Activated CD4-positive, alpha-beta T cell treated with anti-CD3 and anti-CD28 coated beads, Interleukin-2, amount 10 ng/mL, durations not matched to agents 7 days and 5 days (primary cell): ENCODE results near the gene KLHL9. TPM values are rescaled to one million over a fixed set of nuclear protein-coding genes. Genes with fewer than 3 reads are reported as not detected.

Experiments used
- total RNA-seq, 2 experiments: library from RNA; stranded (reverse); gene quantifications; one replicate each; pipeline ENCODE4 v1.2.3, GENCODE V29; 2021

The KLHL9 gene
- total RNA-seq, 2 experiments from 2014 or later = 20.9 to 21.8 TPM

Other genes starting within 250 kb of the KLHL9 start
- not detected for gene IFNW1, start 193.6 kb downstream of the KLHL9 start, total RNA-seq
- not detected for gene IFNA21, start 168.7 kb downstream of the KLHL9 start, total RNA-seq
- not detected for gene IFNA4, start 147.8 kb downstream of the KLHL9 start, total RNA-seq
- gene IFNA7, start 133.2 kb downstream of the KLHL9 start, total RNA-seq = not detected
- not detected for gene IFNA10, start 128.3 kb downstream of the KLHL9 start, total RNA-seq
- not detected for gene IFNA16, start 118.1 kb downstream of the KLHL9 start, total RNA-seq
- not detected for gene IFNA17, start 107.2 kb downstream of the KLHL9 start, total RNA-seq
- not detected for gene IFNA14, start 95.4 kb downstream of the KLHL9 start, total RNA-seq
- not detected for gene IFNA5, start 30.1 kb downstream of the KLHL9 start, total RNA-seq
- not detected for gene IFNA6, start 15.5 kb upstream of the KLHL9 start, total RNA-seq
- gene IFNA13, start 32.7 kb upstream of the KLHL9 start, total RNA-seq = not detected
- not detected for gene IFNA2, start 50.0 kb upstream of the KLHL9 start, total RNA-seq
- gene IFNA8, start 73.7 kb upstream of the KLHL9 start, total RNA-seq = not detected
- not detected for gene IFNA1, start 105.0 kb upstream of the KLHL9 start, total RNA-seq
- not detected for gene IFNE, start 146.9 kb upstream of the KLHL9 start, total RNA-seq